ENCODE results near the gene SUSD4.

The SUSD4 gene

DNA sequence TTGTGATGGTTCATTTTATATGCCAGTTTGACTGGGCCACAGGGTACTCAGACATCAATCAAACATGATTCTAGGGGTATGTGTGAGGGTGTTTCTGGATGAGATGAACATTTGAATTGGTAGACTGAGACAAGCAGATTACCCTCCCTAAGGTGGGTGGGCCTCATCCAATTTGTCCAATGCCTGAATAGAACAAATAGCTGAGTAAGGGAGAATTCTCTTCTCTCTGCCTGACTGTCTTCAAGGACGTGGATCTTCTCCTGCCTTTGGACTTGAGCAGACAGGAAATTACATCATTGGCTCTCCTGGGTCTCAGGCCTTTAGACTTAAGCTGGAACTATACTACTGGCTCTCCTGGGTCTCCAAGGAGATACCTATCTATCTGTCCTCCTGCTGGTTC is 64.4 kb downstream of the SUSD4 start:
- H2BK15ac ChIP-seq (ENCODE audit: low read length) = no peak overlapping the region
- no peak overlapping the region for H3K4me2 ChIP-seq (ENCODE audit: insufficient read depth, low read length, poor library complexity, severe bottlenecking)
- no peaks in the 10 kb centered on the region for H3K9me3 ChIP-seq (replicated peaks in 1 of 2; ENCODE audit: control insufficient read depth in 2 of 2, insufficient read depth in 1 of 2, low read depth in 1 of 2, low read length in 2 of 2)
- no peaks in the 10 kb centered on the region for H3K79me1 ChIP-seq (ENCODE audit: low read depth, low read length)
- H2BK120ac ChIP-seq (ENCODE audit: low read depth, low read length) = no peak overlapping the region
- DNase-seq (ENCODE audit: low spot score) = no peak
- H4K8ac ChIP-seq (ENCODE audit: low read depth, low read length) = no peak overlapping the region
- WGBS, 2 donors (ENCODE audit: extremely low coverage in 2 of 2, insufficient read length in 2 of 2, insufficient replicate concordance in 1 of 2) = no CpG with 5 or more reads among the region's 1 CpG
- H3K27ac ChIP-seq (replicated peaks; ENCODE audit: low read length) = no peak overlapping the region
- no peak overlapping the region for H3K23ac ChIP-seq (ENCODE audit: low read depth, low read length, poor library complexity)
- no peak overlapping the region for H3K4me3 ChIP-seq (ENCODE audit: low read length in 2 of 2)
- H3K4ac ChIP-seq (ENCODE audit: low read length) = no peak overlapping the region
- no peaks in the 10 kb centered on the region for H3K36me3 ChIP-seq (replicated peaks in 1 of 2; ENCODE audit: control insufficient read depth in 2 of 2, insufficient read depth in 2 of 2, low read length in 2 of 2)
- H3K4me1 ChIP-seq (ENCODE audit: control insufficient read depth in 2 of 2, insufficient read depth in 1 of 2, low read depth in 1 of 2, low read length in 2 of 2) = no peaks in the 10 kb centered on the region
- H2BK5ac ChIP-seq (ENCODE audit: low read length) = no peak overlapping the region
- H3K14ac ChIP-seq (ENCODE audit: low read length) = no peak overlapping the region
- H4K91ac ChIP-seq (ENCODE audit: low read depth, low read length, poor library complexity) = no peak overlapping the region
- H2AFZ ChIP-seq (ENCODE audit: low read length) = no peak overlapping the region
- H3K18ac ChIP-seq (ENCODE audit: low read length) = no peak overlapping the region
- no peak overlapping the region for H3K9ac ChIP-seq (ENCODE audit: low read depth, low read length, poor library complexity)
- no peak overlapping the region for H2BK12ac ChIP-seq (ENCODE audit: low read length)
- H3K27me3 ChIP-seq (ENCODE audit: control insufficient read depth in 3 of 3, insufficient read depth in 3 of 3, low read depth in 1 of 3, low read length in 3 of 3) = no peaks in the 10 kb centered on the region
- H2AK5ac ChIP-seq (ENCODE audit: low read depth, low read length) = no peak overlapping the region

DNA sequence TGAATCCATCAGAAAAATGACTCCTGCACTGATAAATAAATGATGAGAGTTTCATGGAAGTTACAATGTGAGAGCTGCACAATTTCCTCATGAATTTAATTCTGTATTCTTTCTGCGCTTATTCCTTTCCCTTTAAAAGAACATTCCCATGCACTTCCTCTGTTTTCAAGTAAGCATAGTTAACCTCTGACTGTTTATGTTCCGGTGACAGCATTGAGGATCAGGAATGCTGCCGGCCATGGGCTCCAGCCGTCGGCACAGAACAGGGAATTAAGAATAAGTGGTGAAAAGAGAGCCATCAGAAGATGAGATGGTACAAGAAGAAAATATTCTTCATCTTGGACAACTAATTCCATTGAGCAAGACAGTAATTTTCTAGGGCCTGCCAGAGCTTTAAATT is 65.3 kb downstream of the SUSD4 start:
- Histone ChIP-seq H3K9me3 (replicated peaks in 1 of 2; ENCODE audit: control insufficient read depth in 2 of 2, insufficient read depth in 1 of 2, low read depth in 1 of 2, low read length in 2 of 2) (no peaks in the 10 kb centered on the region), H3K23ac (ENCODE audit: low read depth, low read length, poor library complexity) (no peak overlapping the region), H2BK5ac (ENCODE audit: low read length) (no peak overlapping the region), H3K4ac (ENCODE audit: low read length) (no peak overlapping the region), H4K91ac (ENCODE audit: low read depth, low read length, poor library complexity) (no peak overlapping the region), H2BK12ac (ENCODE audit: low read length) (no peak overlapping the region), H3K4me1 (ENCODE audit: control insufficient read depth in 2 of 2, insufficient read depth in 1 of 2, low read depth in 1 of 2, low read length in 2 of 2) (no peaks in the 10 kb centered on the region), H2AK5ac (ENCODE audit: low read depth, low read length) (no peak overlapping the region), H2AFZ (ENCODE audit: low read length) (no peak overlapping the region), H3K27me3 (ENCODE audit: control insufficient read depth in 3 of 3, insufficient read depth in 3 of 3, low read depth in 1 of 3, low read length in 3 of 3) (no peaks in the 10 kb centered on the region), H4K8ac (ENCODE audit: low read depth, low read length) (no peak overlapping the region), H3K18ac (ENCODE audit: low read length) (no peak overlapping the region), H3K14ac (ENCODE audit: low read length) (no peak overlapping the region), H3K4me2 (ENCODE audit: insufficient read depth, low read length, poor library complexity, severe bottlenecking) (no peak overlapping the region), H2BK15ac (ENCODE audit: low read length) (no peak overlapping the region), H2BK120ac (ENCODE audit: low read depth, low read length) (no peak overlapping the region), H3K36me3 (replicated peaks in 1 of 2; ENCODE audit: control insufficient read depth in 2 of 2, insufficient read depth in 2 of 2, low read length in 2 of 2) (no peaks in the 10 kb centered on the region), H3K9ac (ENCODE audit: low read depth, low read length, poor library complexity) (no peak overlapping the region), H3K4me3 (ENCODE audit: low read length in 2 of 2) (no peak overlapping the region), H3K27ac (replicated peaks; ENCODE audit: low read length) (no peak overlapping the region), H3K79me1 (ENCODE audit: low read depth, low read length) (no peaks in the 10 kb centered on the region)
- no peak for DNase-seq (ENCODE audit: low spot score)
- no CpG with 5 or more reads among the region's 5 CpGs for WGBS, 2 donors (ENCODE audit: extremely low coverage in 2 of 2, insufficient read length in 2 of 2, insufficient replicate concordance in 1 of 2)

DNA sequence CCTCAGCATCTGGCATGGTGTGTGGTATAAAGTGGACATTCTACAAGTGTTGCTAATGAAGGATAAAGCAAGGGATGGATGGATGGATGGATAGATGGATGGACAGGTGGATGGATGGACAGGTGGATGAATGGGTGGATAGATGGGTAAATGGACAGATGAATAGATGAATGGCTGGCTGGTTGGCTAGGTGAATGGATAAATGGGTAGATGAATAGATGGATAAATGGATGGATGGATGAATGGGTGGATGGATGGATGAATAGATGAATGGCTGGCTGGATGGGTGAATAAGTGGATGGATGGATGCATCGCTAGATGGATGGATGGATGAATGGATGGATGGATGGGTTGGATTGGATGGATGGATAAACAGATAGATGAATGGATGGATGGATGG is 66.2 kb downstream of the SUSD4 start:
- no peak overlapping the region for H3K9ac ChIP-seq (ENCODE audit: low read depth, low read length, poor library complexity)
- H3K79me1 ChIP-seq (ENCODE audit: low read depth, low read length) = no peaks in the 10 kb centered on the region
- no peak overlapping the region for H2BK120ac ChIP-seq (ENCODE audit: low read depth, low read length)
- H3K4me3 ChIP-seq (ENCODE audit: low read length in 2 of 2) = no peak overlapping the region
- H2BK5ac ChIP-seq (ENCODE audit: low read length) = no peak overlapping the region
- no peak overlapping the region for H3K4me2 ChIP-seq (ENCODE audit: insufficient read depth, low read length, poor library complexity, severe bottlenecking)
- no peaks in the 10 kb centered on the region for H3K36me3 ChIP-seq (replicated peaks in 1 of 2; ENCODE audit: control insufficient read depth in 2 of 2, insufficient read depth in 2 of 2, low read length in 2 of 2)
- H2BK12ac ChIP-seq (ENCODE audit: low read length) = no peak overlapping the region
- no peak overlapping the region for H3K18ac ChIP-seq (ENCODE audit: low read length)
- H3K27me3 ChIP-seq (ENCODE audit: control insufficient read depth in 3 of 3, insufficient read depth in 3 of 3, low read depth in 1 of 3, low read length in 3 of 3) = no peaks in the 10 kb centered on the region
- no peak overlapping the region for H3K4ac ChIP-seq (ENCODE audit: low read length)
- no peak overlapping the region for H2AK5ac ChIP-seq (ENCODE audit: low read depth, low read length)
- DNase-seq (ENCODE audit: low spot score) = no peak
- H4K8ac ChIP-seq (ENCODE audit: low read depth, low read length) = no peak overlapping the region
- no peak overlapping the region for H3K23ac ChIP-seq (ENCODE audit: low read depth, low read length, poor library complexity)
- no peaks in the 10 kb centered on the region for H3K9me3 ChIP-seq (replicated peaks in 1 of 2; ENCODE audit: control insufficient read depth in 2 of 2, insufficient read depth in 1 of 2, low read depth in 1 of 2, low read length in 2 of 2)
- no peak overlapping the region for H2BK15ac ChIP-seq (ENCODE audit: low read length)
- no peak overlapping the region for H4K91ac ChIP-seq (ENCODE audit: low read depth, low read length, poor library complexity)
- no peak overlapping the region for H3K14ac ChIP-seq (ENCODE audit: low read length)
- no peak overlapping the region for H3K27ac ChIP-seq (replicated peaks; ENCODE audit: low read length)
- no peak overlapping the region for H2AFZ ChIP-seq (ENCODE audit: low read length)
- H3K4me1 ChIP-seq (ENCODE audit: control insufficient read depth in 2 of 2, insufficient read depth in 1 of 2, low read depth in 1 of 2, low read length in 2 of 2) = no peaks in the 10 kb centered on the region
- WGBS, 2 donors (ENCODE audit: extremely low coverage in 2 of 2, insufficient read length in 2 of 2, insufficient replicate concordance in 1 of 2) = no CpG with 5 or more reads among the region's 1 CpG

DNA sequence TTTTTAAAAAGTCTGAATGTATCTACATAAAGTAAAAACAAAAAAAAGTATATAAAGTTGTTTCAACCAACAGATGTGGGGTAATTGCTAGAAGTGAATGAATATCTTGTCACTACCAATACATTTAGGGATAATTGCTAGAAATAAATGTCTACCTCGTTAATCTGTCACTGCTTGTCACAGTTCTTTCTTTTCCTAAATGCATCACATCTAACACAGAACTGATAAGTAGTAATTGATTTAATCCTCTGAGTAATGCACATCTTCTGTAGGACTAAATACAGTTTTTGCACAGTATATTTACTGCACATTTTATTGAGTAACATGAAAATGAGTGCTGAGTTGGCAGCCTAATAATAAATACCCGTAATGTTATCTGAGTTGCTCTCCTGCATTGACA is 72.2 kb downstream of the SUSD4 start:
- no peak overlapping the region for H3K18ac ChIP-seq (ENCODE audit: low read length)
- no peak overlapping the region for H3K27ac ChIP-seq (replicated peaks; ENCODE audit: low read length)
- DNase-seq (ENCODE audit: low spot score) = no peak
- H3K36me3 ChIP-seq (replicated peaks in 1 of 2; ENCODE audit: control insufficient read depth in 2 of 2, insufficient read depth in 2 of 2, low read length in 2 of 2) = no peaks in the 10 kb centered on the region
- WGBS, 2 donors (ENCODE audit: extremely low coverage in 2 of 2, insufficient read length in 2 of 2, insufficient replicate concordance in 1 of 2) = no CpG with 5 or more reads among the region's 2 CpGs
- H3K4me1 ChIP-seq (ENCODE audit: control insufficient read depth in 2 of 2, insufficient read depth in 1 of 2, low read depth in 1 of 2, low read length in 2 of 2) = peaks cover 0 to 1% of the 10 kb centered on the region in 2 donors
- H2BK15ac ChIP-seq (ENCODE audit: low read length) = no peak overlapping the region
- no peak overlapping the region for H3K23ac ChIP-seq (ENCODE audit: low read depth, low read length, poor library complexity)
- H3K27me3 ChIP-seq (ENCODE audit: control insufficient read depth in 3 of 3, insufficient read depth in 3 of 3, low read depth in 1 of 3, low read length in 3 of 3) = no peaks in the 10 kb centered on the region
- no peak overlapping the region for H3K4ac ChIP-seq (ENCODE audit: low read length)
- H3K14ac ChIP-seq (ENCODE audit: low read length) = no peak overlapping the region
- H4K8ac ChIP-seq (ENCODE audit: low read depth, low read length) = no peak overlapping the region
- no peak overlapping the region for H4K91ac ChIP-seq (ENCODE audit: low read depth, low read length, poor library complexity)
- H2AFZ ChIP-seq (ENCODE audit: low read length) = no peak overlapping the region
- no peaks in the 10 kb centered on the region for H3K9me3 ChIP-seq (replicated peaks in 1 of 2; ENCODE audit: control insufficient read depth in 2 of 2, insufficient read depth in 1 of 2, low read depth in 1 of 2, low read length in 2 of 2)
- no peak overlapping the region for H2BK5ac ChIP-seq (ENCODE audit: low read length)
- H2BK12ac ChIP-seq (ENCODE audit: low read length) = no peak overlapping the region
- H2AK5ac ChIP-seq (ENCODE audit: low read depth, low read length) = no peak overlapping the region
- no peaks in the 10 kb centered on the region for H3K79me1 ChIP-seq (ENCODE audit: low read depth, low read length)
- no peak overlapping the region for H2BK120ac ChIP-seq (ENCODE audit: low read depth, low read length)
- no peak overlapping the region for H3K4me2 ChIP-seq (ENCODE audit: insufficient read depth, low read length, poor library complexity, severe bottlenecking)
- no peak overlapping the region for H3K4me3 ChIP-seq (ENCODE audit: low read length in 2 of 2)
- no peak overlapping the region for H3K9ac ChIP-seq (ENCODE audit: low read depth, low read length, poor library complexity)

Measured in neuronal stem cell (in vitro differentiated cells).